ENCODE measurements around the gene CD9. TPM values are rescaled to one million over a fixed set of nuclear protein-coding genes. Genes with fewer than 3 reads are reported as not detected.
A peak's percentile ranks its signal among the peaks of the same experiment; 100 is the strongest.
"Not testable (repeated sequence)": the region's sequence is repeated elsewhere in the genome, so short reads cannot be mapped to it uniquely, and the experiment has no call there.

The CD9 gene
- total RNA-seq, 4 donors from 2014 or later, result 26.7 to 50.6 (median 48.4) TPM

DNA sequence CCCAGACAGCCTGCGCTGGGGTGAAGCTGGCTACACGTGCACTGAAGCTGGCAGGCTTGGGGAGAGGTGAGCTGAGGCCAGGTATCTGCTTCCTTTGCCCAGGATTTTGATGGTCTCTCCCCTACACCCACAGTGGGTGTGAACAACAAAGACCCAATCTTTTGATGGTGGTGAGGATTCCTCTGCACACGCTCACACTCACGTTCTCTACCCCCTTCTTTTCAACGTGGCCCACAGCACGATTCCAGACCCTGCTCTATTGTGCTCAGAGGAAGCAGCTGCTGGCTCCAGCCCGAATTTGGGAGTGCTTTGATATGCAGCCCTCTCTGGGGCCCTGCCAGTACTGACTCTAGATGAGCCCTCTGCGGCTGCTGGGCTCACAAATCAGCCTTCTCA, 4.9 kb downstream of the CD9 start:
- H3K9me3 ChIP-seq, result no peaks in the 10 kb centered on the region
- intact Hi-C loops (cut with DNase I; ENCODE audit: low total_unique reads), result no loop called here
- no peak for TF ChIP-seq POLR2A (IDR thresholded peaks at IDR 0.05)
- TF ChIP-seq, protein P1, sequence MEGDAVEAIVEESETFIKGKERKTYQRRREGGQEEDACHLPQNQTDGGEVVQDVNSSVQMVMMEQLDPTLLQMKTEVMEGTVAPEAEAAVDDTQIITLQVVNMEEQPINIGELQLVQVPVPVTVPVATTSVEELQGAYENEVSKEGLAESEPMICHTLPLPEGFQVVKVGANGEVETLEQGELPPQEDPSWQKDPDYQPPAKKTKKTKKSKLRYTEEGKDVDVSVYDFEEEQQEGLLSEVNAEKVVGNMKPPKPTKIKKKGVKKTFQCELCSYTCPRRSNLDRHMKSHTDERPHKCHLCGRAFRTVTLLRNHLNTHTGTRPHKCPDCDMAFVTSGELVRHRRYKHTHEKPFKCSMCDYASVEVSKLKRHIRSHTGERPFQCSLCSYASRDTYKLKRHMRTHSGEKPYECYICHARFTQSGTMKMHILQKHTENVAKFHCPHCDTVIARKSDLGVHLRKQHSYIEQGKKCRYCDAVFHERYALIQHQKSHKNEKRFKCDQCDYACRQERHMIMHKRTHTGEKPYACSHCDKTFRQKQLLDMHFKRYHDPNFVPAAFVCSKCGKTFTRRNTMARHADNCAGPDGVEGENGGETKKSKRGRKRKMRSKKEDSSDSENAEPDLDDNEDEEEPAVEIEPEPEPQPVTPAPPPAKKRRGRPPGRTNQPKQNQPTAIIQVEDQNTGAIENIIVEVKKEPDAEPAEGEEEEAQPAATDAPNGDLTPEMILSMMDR (IDR thresholded peaks at IDR 0.05 in 4 of 5, conservative IDR thresholded peaks at IDR 0.05 in 1 of 5), result no peak

DNA sequence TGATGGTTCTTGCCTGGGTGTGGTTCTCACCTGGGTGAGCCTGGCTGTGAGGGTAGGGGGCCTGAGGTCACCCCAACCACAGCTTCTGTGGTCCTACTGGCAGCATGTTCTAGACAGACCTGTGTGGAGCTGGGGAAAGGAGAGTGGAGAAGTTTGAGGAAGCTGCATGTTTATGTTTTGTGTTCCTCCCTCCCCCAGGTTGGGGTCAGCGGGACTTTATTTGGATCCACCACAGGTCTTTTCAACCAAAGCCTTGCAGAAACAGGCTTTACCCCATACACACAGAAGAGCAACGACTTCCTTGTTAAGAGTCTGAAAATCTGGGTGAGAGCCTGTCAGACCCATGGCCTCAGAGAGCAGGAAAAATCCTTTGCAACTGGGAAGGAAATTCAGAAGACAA, 5.6 kb downstream of the CD9 start:
- in situ Hi-C loops (cut with MboI; ENCODE audit: low sequenced_read_pairs in 4 of 4), result no loop called here
- H3K27me3 ChIP-seq, result no peaks in the 10 kb centered on the region
- H3K4me1 ChIP-seq, result peaks cover 32 to 52% of the 10 kb centered on the region in 2 donors
- no peak overlapping the region for H3K4me3 ChIP-seq
- DNase-seq, result no peak
- intact Hi-C loops (cut with DNase I; ENCODE audit: low total_unique reads), result no loop called here
- no peak for ATAC-seq
- no peaks in the 10 kb centered on the region for H3K36me3 ChIP-seq
- peak overlapping the region; percentile 62 to 85 (median 82) for H3K27ac ChIP-seq
- H3K9me3 ChIP-seq, result no peaks in the 10 kb centered on the region
- TF ChIP-seq, protein P1 (IDR thresholded peaks at IDR 0.05 in 4 of 5, conservative IDR thresholded peaks at IDR 0.05 in 1 of 5), result no peak

More for the DNA sequence above, 4.9 kb downstream of the CD9 start:
- no peaks in the 10 kb centered on the region for H3K36me3 ChIP-seq
- ATAC-seq (peak; percentile 35 to 40), DNase-seq (peak in 1 of 2 donors; percentile 49)
- in situ Hi-C loops (cut with MboI; ENCODE audit: low sequenced_read_pairs in 4 of 4), result no loop called here
- H3K27me3 ChIP-seq, result no peaks in the 10 kb centered on the region
- no peak overlapping the region for H3K4me3 ChIP-seq
- peak overlapping the region; percentile 62 to 85 (median 82) for H3K27ac ChIP-seq
- H3K4me1 ChIP-seq, result peaks cover 32 to 55% of the 10 kb centered on the region in 2 donors

DNA sequence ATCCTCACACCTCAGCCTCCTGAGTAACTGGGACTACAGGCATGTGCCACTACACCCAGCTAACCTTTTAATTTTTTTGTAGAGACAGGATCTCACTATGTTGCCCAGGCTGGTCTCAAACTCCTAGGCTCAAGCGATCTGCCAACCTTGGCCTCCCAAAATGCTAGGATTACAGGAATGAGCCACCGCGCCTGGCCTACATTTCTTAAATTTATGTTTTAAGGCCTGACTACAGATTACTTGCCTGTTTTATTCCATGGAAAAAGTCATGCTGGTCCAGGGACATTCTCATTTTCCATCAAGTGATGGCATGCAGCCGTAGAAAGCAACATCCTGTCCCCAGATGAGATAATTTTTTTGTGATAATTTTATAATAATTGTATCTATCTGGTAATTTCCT, 6.1 kb downstream of the CD9 start:
- Histone ChIP-seq H3K27me3 (no peaks in the 10 kb centered on the region), H3K36me3 (no peaks in the 10 kb centered on the region), H3K27ac (peak overlapping the region; percentile 62 to 85 (median 82)), H3K4me3 (no peak overlapping the region), H3K9me3 (no peaks in the 10 kb centered on the region), H3K4me1 (peaks cover 32 to 47% of the 10 kb centered on the region in 2 donors)
- no peak for TF ChIP-seq POLR2A (IDR thresholded peaks at IDR 0.05)
- ATAC-seq (no peak), DNase-seq (no peak)
- in situ Hi-C loops (cut with MboI; ENCODE audit: low sequenced_read_pairs in 4 of 4) (no loop called here), intact Hi-C loops (cut with DNase I; ENCODE audit: low total_unique reads) (no loop called here)

DNA sequence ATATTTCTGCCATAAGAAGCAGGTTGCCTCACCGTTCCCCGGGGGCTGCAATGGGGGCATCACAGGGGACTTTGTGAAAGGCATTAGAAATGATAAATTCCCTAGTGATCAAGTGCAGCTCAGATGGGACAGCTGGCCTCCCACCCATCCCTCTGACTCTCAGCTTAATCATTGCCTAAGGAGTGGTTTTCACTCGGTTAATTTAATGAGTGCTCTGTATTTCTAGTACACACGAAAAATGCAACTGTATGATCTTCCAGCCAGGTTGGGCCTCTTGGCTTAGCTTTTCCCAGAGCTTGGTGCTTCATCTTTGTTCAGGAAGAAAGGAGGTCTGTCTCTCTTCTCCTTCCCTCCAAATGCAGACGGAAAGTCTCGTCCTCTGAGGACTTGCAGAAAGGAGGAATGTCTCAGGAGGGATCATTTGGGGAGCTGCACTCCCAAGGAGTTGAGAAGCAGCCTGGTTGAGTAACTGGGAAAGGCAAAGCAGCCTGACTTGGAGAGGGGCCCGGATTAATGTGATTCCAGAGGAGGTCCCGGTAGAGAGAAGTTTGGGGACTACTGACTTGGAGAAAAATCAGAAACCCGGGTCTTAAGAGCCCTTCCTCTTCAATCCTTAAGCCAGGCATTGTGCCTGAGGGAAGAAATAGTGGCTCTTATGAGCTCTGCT, 7.2 kb downstream of the CD9 start:
- DNase-seq (no peak), ATAC-seq (no peak)
- TF ChIP-seq, protein P1 (IDR thresholded peaks at IDR 0.05 in 4 of 5, conservative IDR thresholded peaks at IDR 0.05 in 1 of 5), result no peak
- TF ChIP-seq POLR2A (IDR thresholded peaks at IDR 0.05), result no peak
- Histone ChIP-seq H3K27ac (peak overlapping the region; percentile 36 to 85 (median 82)), H3K9me3 (no peaks in the 10 kb centered on the region), H3K4me3 (no peak overlapping the region), H3K27me3 (no peaks in the 10 kb centered on the region), H3K36me3 (no peaks in the 10 kb centered on the region), H3K4me1 (peaks cover 32 to 37% of the 10 kb centered on the region in 2 donors)
- in situ Hi-C loops (cut with MboI; ENCODE audit: low sequenced_read_pairs in 4 of 4), result no loop called here
- intact Hi-C loops (cut with DNase I; ENCODE audit: low total_unique reads), result no loop called here

DNA sequence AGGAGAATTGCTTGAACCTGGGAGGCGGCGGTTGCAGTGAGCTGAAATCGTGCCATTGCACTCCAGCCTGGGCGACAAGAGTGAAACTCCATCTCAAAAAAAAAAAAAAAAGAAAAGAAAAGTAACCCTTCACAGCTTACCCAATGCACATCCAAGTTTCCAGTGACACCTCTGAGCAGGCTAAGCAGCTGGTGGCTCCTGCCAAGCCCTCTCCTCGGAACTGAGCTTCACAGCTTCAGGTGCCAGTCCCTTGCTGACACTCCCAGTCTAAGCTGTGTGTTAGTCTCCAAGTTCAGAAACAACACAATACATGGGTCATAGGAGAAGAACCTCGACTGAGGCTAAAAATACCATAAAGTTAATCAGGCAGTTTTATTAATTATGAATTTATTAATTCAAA, 7.9 kb downstream of the CD9 start:
- no peak for TF ChIP-seq POLR2A (IDR thresholded peaks at IDR 0.05)
- TF ChIP-seq, protein P1 (IDR thresholded peaks at IDR 0.05 in 4 of 5, conservative IDR thresholded peaks at IDR 0.05 in 1 of 5), result no peak
- peak; percentile 70 to 83 for ATAC-seq
- in situ Hi-C loops (cut with MboI; ENCODE audit: low sequenced_read_pairs in 4 of 4), result no loop called here
- Histone ChIP-seq H3K36me3 (no peaks in the 10 kb centered on the region), H3K4me1 (peaks cover 32 to 37% of the 10 kb centered on the region in 2 donors), H3K27ac (peak overlapping the region; percentile 36 to 85 (median 82)), H3K4me3 (no peak overlapping the region), H3K9me3 (no peaks in the 10 kb centered on the region), H3K27me3 (no peaks in the 10 kb centered on the region)
- intact Hi-C loops (cut with DNase I; ENCODE audit: low total_unique reads), result no loop called here
- DNase-seq, result peak; percentile 42 to 75

DNA sequence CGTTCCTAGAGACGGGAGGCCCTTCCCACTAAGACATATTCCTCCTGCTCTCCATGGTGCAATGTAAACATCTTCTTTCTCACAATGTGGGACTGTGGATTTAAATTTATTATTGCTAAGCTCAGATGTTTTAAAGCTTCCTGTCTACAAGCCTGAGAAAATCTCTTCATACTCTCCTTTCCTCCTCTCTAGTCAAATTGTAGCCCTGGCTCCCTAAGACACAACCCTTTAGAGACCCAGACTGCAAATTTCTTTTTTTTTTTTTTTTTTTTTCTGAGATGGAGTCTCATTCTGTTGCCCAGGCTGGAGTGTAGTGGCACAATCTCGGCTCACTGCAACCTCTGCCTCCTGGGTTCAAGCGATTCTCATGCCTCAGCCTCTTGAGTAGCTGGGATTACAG, 9.2 kb downstream of the CD9 start:
- H3K27me3 ChIP-seq; in situ Hi-C loops (cut with MboI; ENCODE audit: low sequenced_read_pairs in 4 of 4); H3K9me3 ChIP-seq; DNase-seq; H3K4me3 ChIP-seq; ATAC-seq; H3K36me3 ChIP-seq; intact Hi-C loops (cut with DNase I; ENCODE audit: low total_unique reads): not testable (repeated sequence)
- H3K4me1 ChIP-seq, result peaks cover 26 to 31% of the 10 kb centered on the region in 2 donors
- H3K27ac ChIP-seq, result peak overlapping the region in 2 of 4 donors; percentile 32 to 44

Measured in gastrocnemius medialis (tissue), 4 donors.